H9 (cell line): ENCODE results near the gene TNPO3. TPM values are rescaled to one million over a fixed set of nuclear protein-coding genes. Genes with fewer than 3 reads are reported as not detected.

Source experiments
- DNase-seq: peaks from one replicate; pipeline ENCODE4 v3.0.0-alpha.2; 2017
- H2AFZ ChIP-seq: one replicate; pipeline ENCODE4 v1.6.1; 2013; ENCODE audit warnings: mild to moderate bottlenecking, low read length, control low read depth, moderate library complexity
- H2AK5ac ChIP-seq: 2 replicates; pipeline ENCODE4 v1.6.1; 2013; ENCODE audit warnings: low read length, control low read depth, mixed read lengths; ENCODE audit not compliant: insufficient read length
- H2BK120ac ChIP-seq: one replicate; pipeline ENCODE4 v1.6.1; 2013; ENCODE audit warnings: low read depth, mild to moderate bottlenecking, low read length, control low read depth, inconsistent platforms; ENCODE audit not compliant: poor library complexity, severe bottlenecking
- H2BK12ac ChIP-seq: 2 replicates; pipeline ENCODE4 v1.6.1; 2013; ENCODE audit warnings: low read length, control low read depth, mixed read lengths, low read depth; ENCODE audit not compliant: insufficient read length
- H2BK15ac ChIP-seq: 2 replicates; pipeline ENCODE4 v1.6.1; 2013; ENCODE audit warnings: low read depth, low read length, control low read depth
- H2BK20ac ChIP-seq: one replicate; pipeline ENCODE4 v1.6.1; 2013; ENCODE audit warnings: low read depth, mild to moderate bottlenecking, low read length, control low read depth, inconsistent platforms; ENCODE audit not compliant: poor library complexity, severe bottlenecking
- H2BK5ac ChIP-seq: 2 replicates; pipeline ENCODE4 v1.6.1; 2013; ENCODE audit warnings: low read length, control low read depth, mixed read lengths; ENCODE audit not compliant: insufficient read length
- H3K14ac ChIP-seq: 2 replicates; pipeline ENCODE4 v1.6.1; 2013; ENCODE audit warnings: low read length, control low read depth; ENCODE audit not compliant: insufficient read depth
- H3K18ac ChIP-seq: 2 replicates; pipeline ENCODE4 v1.6.1; 2013; ENCODE audit warnings: low read depth, mild to moderate bottlenecking, mixed read lengths, low read length, control low read depth; ENCODE audit not compliant: insufficient read length
- H3K23ac ChIP-seq: 2 replicates; pipeline ENCODE4 v1.6.1; 2013; ENCODE audit warnings: low read length, control low read depth, mixed read lengths, low read depth; ENCODE audit not compliant: insufficient read length
- H3K23me2 ChIP-seq: 2 replicates; pipeline ENCODE4 v1.6.1; 2013; ENCODE audit warnings: low read depth, mild to moderate bottlenecking, mixed read lengths, low read length, control low read depth; ENCODE audit not compliant: insufficient read length, poor library complexity, severe bottlenecking
- H3K27ac ChIP-seq: 2 replicates; pipeline ENCODE4 v1.5.1; 2013; ENCODE audit warnings: low read length, control low read depth, mixed read lengths, low read depth; ENCODE audit not compliant: insufficient read length
- H3K27me3 ChIP-seq: 2 replicates; pipeline ENCODE4 v1.6.1; 2013; ENCODE audit warnings: low read length, control low read depth, inconsistent platforms; ENCODE audit not compliant: insufficient read depth
- H3K4ac ChIP-seq: 2 replicates; pipeline ENCODE4 v1.6.1; 2013; ENCODE audit warnings: low read depth, mild to moderate bottlenecking, control low read depth, inconsistent platforms, low read length, moderate library complexity
- H3K4me1 ChIP-seq: 2 replicates; pipeline ENCODE4 v1.6.1; 2013; ENCODE audit warnings: low read length, control low read depth, inconsistent platforms; ENCODE audit not compliant: insufficient read depth
- H3K4me2 ChIP-seq: 2 replicates; pipeline ENCODE4 v1.6.1; 2013; ENCODE audit warnings: low read length, control low read depth, mixed read lengths; ENCODE audit not compliant: insufficient read length, insufficient read depth
- H3K56ac ChIP-seq: 2 replicates; pipeline ENCODE4 v1.6.1; 2013; ENCODE audit warnings: low read depth, mild to moderate bottlenecking, mixed read lengths, low read length, control low read depth; ENCODE audit not compliant: insufficient read length
- H3K79me1 ChIP-seq: 2 replicates; pipeline ENCODE4 v1.6.1; 2013; ENCODE audit warnings: low read depth, mild to moderate bottlenecking, moderate library complexity, low read length, control low read depth, inconsistent platforms; ENCODE audit not compliant: insufficient read depth, poor library complexity, severe bottlenecking
- H3K79me2 ChIP-seq: 2 replicates; pipeline ENCODE4 v1.6.1; 2013; ENCODE audit warnings: low read length, control low read depth, inconsistent platforms; ENCODE audit not compliant: insufficient read depth
- H3K9ac ChIP-seq: 2 replicates; pipeline ENCODE4 v1.6.1; 2013; ENCODE audit warnings: low read length, control low read depth, mixed read lengths; ENCODE audit not compliant: insufficient read length; ENCODE audit errors: extremely low read depth
- H3K9me3 ChIP-seq: one replicate; pipeline ENCODE4 v1.6.1; 2013; ENCODE audit warnings: low read depth, low read length, inconsistent platforms; ENCODE audit not compliant: control insufficient read depth
- H3T11ph ChIP-seq: one replicate; pipeline ENCODE4 v1.6.1; 2013; ENCODE audit warnings: mild to moderate bottlenecking, low read length, control low read depth, inconsistent platforms
- H4K20me1 ChIP-seq: one replicate; pipeline ENCODE4 v1.6.1; 2013; ENCODE audit not compliant: control insufficient read depth, insufficient read length, insufficient read depth
- H4K5ac ChIP-seq: 2 replicates; pipeline ENCODE4 v1.6.1; 2013; ENCODE audit warnings: low read depth, mild to moderate bottlenecking, mixed read lengths, low read length, control low read depth; ENCODE audit not compliant: insufficient read length
- H4K8ac ChIP-seq: replicated peaks from 2 replicates; pipeline ENCODE4 v1.6.1; 2013; ENCODE audit warnings: low read length, control low read depth, mixed read lengths, low read depth; ENCODE audit not compliant: insufficient read length
- H4K91ac ChIP-seq: 2 replicates; pipeline ENCODE4 v1.6.1; 2013; ENCODE audit warnings: low read depth, mild to moderate bottlenecking, moderate library complexity, mixed read lengths, low read length, control low read depth; ENCODE audit not compliant: insufficient read length
- H3K27ac Mint-ChIP-seq, 3 experiments: 2 replicates in 2 of 3; 3 replicates in 1 of 3; pipeline ENCODE4 v1.8.0; 2020 to 2021; ENCODE audit warnings: mixed read lengths in 3 of 3, mild to moderate bottlenecking in 1 of 3, moderate library complexity in 1 of 3
- H3K27me3 Mint-ChIP-seq: 2 replicates; pipeline ENCODE4 v1.8.0; 2021; ENCODE audit warnings: low read depth, mild to moderate bottlenecking, moderate library complexity, mixed read lengths
- H3K36me3 Mint-ChIP-seq, 3 experiments: 2 replicates in 2 of 3; 3 replicates in 1 of 3; pipeline ENCODE4 v1.8.0; 2020 to 2021; ENCODE audit warnings: low read depth in 3 of 3, mixed read lengths in 3 of 3; ENCODE audit not compliant: insufficient read depth in 1 of 3
- H3K4me1 Mint-ChIP-seq, 2 experiments: 2 replicates each; pipeline ENCODE4 v1.8.0; 2020; ENCODE audit warnings: mixed read lengths in 2 of 2
- H3K4me3 Mint-ChIP-seq, 2 experiments: 2 replicates in 1 of 2; 3 replicates in 1 of 2; pipeline ENCODE4 v1.8.0; 2020 to 2021; ENCODE audit warnings: mild to moderate bottlenecking in 2 of 2, mixed read lengths in 2 of 2, moderate library complexity in 1 of 2
- H3K9me3 Mint-ChIP-seq, 2 experiments: 2 replicates in 1 of 2; 3 replicates in 1 of 2; pipeline ENCODE4 v1.8.0; 2020; ENCODE audit warnings: mild to moderate bottlenecking in 2 of 2, mixed read lengths in 2 of 2, moderate library complexity in 1 of 2
- WGBS: extraction: QIAGEN DNeasy Blood & Tissue Kit; methylation state at CpG from one replicate; pipeline ENCODE4 v1.1.7; 2013; ENCODE audit warnings: missing lambda C conversion rate, low lambda C conversion rate, mixed read lengths; ENCODE audit not compliant: insufficient read length; ENCODE audit errors: extremely low coverage; 5-methylcytosine and 5-hydroxymethylcytosine counted together
- total RNA-seq: library from RNA; stranded (reverse); gene quantifications from 2 replicates; pipeline ENCODE4 v1.2.1, GENCODE V29; 2021
- TF ChIP-seq, protein P1 (sequence below): fragments of 200-600 bp; sonication (generic); conservative IDR thresholded peaks from 3 replicates; pipeline ENCODE4 v1.8.0; 2021; ENCODE audit warnings: antibody characterized with exemption, mild to moderate bottlenecking

TNPO3 gene
- total RNA-seq, 1 experiment from 2014 or later = 90.1 TPM

DNA sequence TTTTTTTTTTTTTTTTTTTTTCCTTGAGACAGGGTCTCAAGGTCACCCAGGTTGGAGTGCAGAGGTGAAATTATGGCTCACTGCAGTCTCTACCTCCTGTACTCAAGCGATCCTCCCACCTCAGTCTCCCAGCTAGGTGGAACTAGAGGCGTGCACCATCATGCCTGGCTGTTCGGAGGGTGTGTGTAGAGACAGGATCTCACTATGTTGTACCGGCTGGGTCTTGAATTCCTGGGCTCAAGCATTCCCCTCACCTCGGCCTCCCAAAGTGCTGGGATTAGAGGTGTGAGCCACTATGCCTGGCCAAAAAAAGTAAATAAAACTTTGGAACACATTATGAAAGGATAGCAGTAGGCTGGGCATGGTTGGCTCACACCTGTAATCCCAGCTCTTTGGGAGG lies 39.6 kb upstream of the TNPO3 start:
- H3K27ac Mint-ChIP-seq = no peak overlapping the region
- no peak overlapping the region for H4K91ac ChIP-seq
- no peaks in the 10 kb centered on the region for H3K27me3 ChIP-seq
- H3K14ac ChIP-seq = no peak overlapping the region
- no peaks in the 10 kb centered on the region for H3K36me3 Mint-ChIP-seq
- no peaks in the 10 kb centered on the region for H3K9me3 ChIP-seq
- H3K9me3 Mint-ChIP-seq = no peaks in the 10 kb centered on the region
- H3T11ph ChIP-seq = no peak overlapping the region
- no peak overlapping the region for H2BK12ac ChIP-seq
- no peak overlapping the region for H2BK120ac ChIP-seq
- H2BK15ac ChIP-seq = no peak overlapping the region
- no peak overlapping the region for H2BK5ac ChIP-seq
- H3K4ac ChIP-seq = no peak overlapping the region
- peaks cover 5% of the 10 kb centered on the region for H3K27me3 Mint-ChIP-seq
- no peaks in the 10 kb centered on the region for H3K79me2 ChIP-seq
- H2AK5ac ChIP-seq = no peak overlapping the region
- H4K5ac ChIP-seq = no peak overlapping the region
- H4K8ac ChIP-seq = no peak overlapping the region
- H3K9ac ChIP-seq = no peak overlapping the region
- H3K56ac ChIP-seq = no peak overlapping the region
- H2BK20ac ChIP-seq = no peak overlapping the region
- TF ChIP-seq, protein P1, sequence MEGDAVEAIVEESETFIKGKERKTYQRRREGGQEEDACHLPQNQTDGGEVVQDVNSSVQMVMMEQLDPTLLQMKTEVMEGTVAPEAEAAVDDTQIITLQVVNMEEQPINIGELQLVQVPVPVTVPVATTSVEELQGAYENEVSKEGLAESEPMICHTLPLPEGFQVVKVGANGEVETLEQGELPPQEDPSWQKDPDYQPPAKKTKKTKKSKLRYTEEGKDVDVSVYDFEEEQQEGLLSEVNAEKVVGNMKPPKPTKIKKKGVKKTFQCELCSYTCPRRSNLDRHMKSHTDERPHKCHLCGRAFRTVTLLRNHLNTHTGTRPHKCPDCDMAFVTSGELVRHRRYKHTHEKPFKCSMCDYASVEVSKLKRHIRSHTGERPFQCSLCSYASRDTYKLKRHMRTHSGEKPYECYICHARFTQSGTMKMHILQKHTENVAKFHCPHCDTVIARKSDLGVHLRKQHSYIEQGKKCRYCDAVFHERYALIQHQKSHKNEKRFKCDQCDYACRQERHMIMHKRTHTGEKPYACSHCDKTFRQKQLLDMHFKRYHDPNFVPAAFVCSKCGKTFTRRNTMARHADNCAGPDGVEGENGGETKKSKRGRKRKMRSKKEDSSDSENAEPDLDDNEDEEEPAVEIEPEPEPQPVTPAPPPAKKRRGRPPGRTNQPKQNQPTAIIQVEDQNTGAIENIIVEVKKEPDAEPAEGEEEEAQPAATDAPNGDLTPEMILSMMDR = no peak
- no peak overlapping the region for H3K27ac ChIP-seq
- H3K23ac ChIP-seq = no peak overlapping the region
- DNase-seq = no peak
- H3K23me2 ChIP-seq = no peaks in the 10 kb centered on the region
- H3K18ac ChIP-seq = no peak overlapping the region
- H4K20me1 ChIP-seq = no peaks in the 10 kb centered on the region
- H3K4me3 Mint-ChIP-seq = no peak overlapping the region
- no peak overlapping the region for H3K4me2 ChIP-seq
- no peak overlapping the region for H2AFZ ChIP-seq
- H3K79me1 ChIP-seq = no peaks in the 10 kb centered on the region
- no peaks in the 10 kb centered on the region for H3K4me1 ChIP-seq
- no CpG with 5 or more reads among the region's 5 CpGs for WGBS
- H3K4me1 Mint-ChIP-seq = peaks cover 5 to 9% of the 10 kb centered on the region in 2 experiments
